ENCODE results near the gene SDR42E2.
A peak's percentile ranks its signal among the peaks of the same experiment; 100 is the strongest.

SDR42E2 gene

DNA sequence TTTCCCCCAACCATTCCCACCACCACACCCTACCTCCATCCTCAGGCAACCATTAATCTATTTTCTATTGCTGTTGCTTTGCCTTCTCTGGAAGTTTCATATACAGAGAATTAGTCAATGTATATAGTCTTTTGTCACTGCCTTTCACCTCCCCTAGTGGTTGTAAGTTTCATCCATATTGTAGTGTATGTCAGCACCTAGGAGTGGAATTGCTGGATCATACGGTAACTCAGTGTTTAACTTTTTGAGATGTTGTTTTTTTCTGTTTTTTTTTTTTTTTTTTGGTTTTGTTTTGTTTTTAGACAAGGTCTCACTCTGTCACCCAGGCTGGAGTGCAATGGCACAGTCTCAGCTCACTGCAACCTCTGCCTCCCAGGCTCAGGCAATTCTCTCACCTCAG lies 60.7 kb downstream of the SDR42E2 start:
- Mint-ChIP-seq H3K4me3 (no peak overlapping the region), H3K4me1 (peaks cover 5% of the 10 kb centered on the region), H3K27ac (no peak overlapping the region), H3K27me3 (ENCODE audit: low read depth, poor library complexity) (no peaks in the 10 kb centered on the region), H3K36me3 (ENCODE audit: low read depth) (peaks cover 34% of the 10 kb centered on the region), H3K9me3 (peaks cover 7% of the 10 kb centered on the region)
- DNase-seq = no peak
- TF ChIP-seq CTCF (IDR thresholded peaks at IDR 0.05) = no peak

DNA sequence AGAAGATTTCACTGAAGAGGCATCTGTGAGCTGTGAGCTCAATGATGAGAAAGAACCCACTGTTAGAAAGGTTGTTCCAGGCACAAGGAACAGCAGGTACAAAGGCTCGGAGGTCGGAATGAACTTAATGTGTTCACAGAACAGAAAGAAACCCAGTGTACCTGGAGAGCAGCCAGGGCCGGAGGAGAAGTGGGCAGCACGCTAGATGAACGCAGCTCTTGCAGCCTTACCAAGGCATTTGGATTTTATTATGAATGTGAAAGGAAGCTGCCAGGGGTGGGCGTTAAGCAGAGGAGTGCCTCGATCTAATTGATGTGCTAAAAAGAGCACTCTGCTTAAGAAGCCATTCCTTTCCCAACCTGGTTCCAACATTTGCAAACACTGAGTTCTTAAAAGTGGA lies 62.8 kb downstream of the SDR42E2 start:
- Mint-ChIP-seq H3K36me3 (ENCODE audit: low read depth) (peaks cover 27% of the 10 kb centered on the region), H3K27ac (peak overlapping the region; percentile 81), H3K4me3 (no peak overlapping the region), H3K4me1 (peaks cover 22% of the 10 kb centered on the region), H3K27me3 (ENCODE audit: low read depth, poor library complexity) (no peaks in the 10 kb centered on the region), H3K9me3 (peaks cover 7% of the 10 kb centered on the region)
- DNase-seq = no peak
- TF ChIP-seq CTCF (IDR thresholded peaks at IDR 0.05) = no peak

DNA sequence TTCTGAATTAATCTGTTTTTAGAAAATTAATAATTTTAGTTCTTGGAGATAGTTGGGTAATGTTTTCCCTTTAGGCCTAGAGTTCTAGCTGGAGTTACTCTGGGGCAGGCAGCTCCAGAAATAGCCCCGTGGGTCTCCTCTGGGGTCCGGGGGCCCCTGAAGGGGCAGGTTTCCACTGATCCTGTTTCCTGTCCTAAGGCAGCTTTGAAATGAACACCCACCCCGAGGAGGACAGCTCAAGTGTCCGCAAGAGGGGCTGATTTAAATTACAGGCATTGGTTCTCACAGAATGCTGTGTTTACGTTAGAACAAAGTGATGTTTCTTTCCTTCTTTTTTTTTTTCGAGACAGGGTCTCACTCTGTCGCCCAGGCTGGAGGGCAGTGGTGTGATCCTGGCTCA lies 67.6 kb downstream of the SDR42E2 start:
- Mint-ChIP-seq H3K4me3 (no peak overlapping the region), H3K4me1 (peaks cover 33% of the 10 kb centered on the region), H3K27ac (peak overlapping the region; percentile 87), H3K27me3 (ENCODE audit: low read depth, poor library complexity) (no peaks in the 10 kb centered on the region), H3K9me3 (peaks cover 2% of the 10 kb centered on the region), H3K36me3 (ENCODE audit: low read depth) (peaks cover 23% of the 10 kb centered on the region)
- no peak for TF ChIP-seq CTCF (IDR thresholded peaks at IDR 0.05)
- DNase-seq = peak; percentile 17

GRCh38 chr16:22232277-22233036 lies 70.2 kb downstream of the SDR42E2 start:
- peaks cover 27% of the 10 kb centered on the region for H3K36me3 Mint-ChIP-seq (ENCODE audit: low read depth)
- DNase-seq = no peak
- no peak for TF ChIP-seq CTCF (IDR thresholded peaks at IDR 0.05)
- no peaks in the 10 kb centered on the region for H3K27me3 Mint-ChIP-seq (ENCODE audit: low read depth, poor library complexity)
- no peak overlapping the region for H3K4me3 Mint-ChIP-seq
- H3K4me1 Mint-ChIP-seq = peaks cover 31% of the 10 kb centered on the region
- no peaks in the 10 kb centered on the region for H3K9me3 Mint-ChIP-seq
- H3K27ac Mint-ChIP-seq = peak overlapping the region; percentile 98

- H3K27ac Mint-ChIP-seq = peak overlapping the region; percentile 98
- TF ChIP-seq CTCF (IDR thresholded peaks at IDR 0.05) = no peak
Observed at GRCh38 chr16:22233037-22233372, 70.7 kb downstream of the SDR42E2 start.

More at GRCh38 chr16:22233037-22233372, 70.7 kb downstream of the SDR42E2 start:
- Mint-ChIP-seq H3K4me1 (peaks cover 31% of the 10 kb centered on the region), H3K36me3 (ENCODE audit: low read depth) (peaks cover 32% of the 10 kb centered on the region), H3K4me3 (no peak overlapping the region), H3K27me3 (ENCODE audit: low read depth, poor library complexity) (no peaks in the 10 kb centered on the region), H3K9me3 (no peaks in the 10 kb centered on the region)
- no peak for DNase-seq
